HTR-8/SVneo (cell line): ENCODE results near the gene LSMEM2.
A peak's percentile ranks its signal among the peaks of the same experiment; 100 is the strongest.
"Not testable (repeated sequence)": the region's sequence is repeated elsewhere in the genome, so short reads cannot be mapped to it uniquely, and the experiment has no call there.

Experiments used
- DNase-seq: peaks from one replicate; pipeline ENCODE4 v3.0.0; 2011; ENCODE audit warnings: low spot score, mixed read lengths; ENCODE audit not compliant: insufficient read length
- FAIRE-seq: peaks from 2 replicates; lab custom pipeline; 2011; peaks lifted over from hg19 to GRCh38; lab: Jason Lieb, UNC

LSMEM2 gene

GRCh38 chr3:50245251-50245745 is 33.6 kb upstream of the LSMEM2 start:
- FAIRE-seq = no peak
- DNase-seq = no peak

- peak; percentile 60 for FAIRE-seq
Measured at GRCh38 chr3:50245831-50246516, 32.9 kb upstream of the LSMEM2 start.

GRCh38 chr3:50246517-50246954 is 32.4 kb upstream of the LSMEM2 start:
- peak; percentile 69 for DNase-seq
- peak; percentile 75 for FAIRE-seq

More at GRCh38 chr3:50245831-50246516, 32.9 kb upstream of the LSMEM2 start:
- DNase-seq = peak; percentile 82

GRCh38 chr3:50248387-50248786 is 30.5 kb upstream of the LSMEM2 start:
- DNase-seq (no peak), FAIRE-seq (no peak)

- no peak for FAIRE-seq
- DNase-seq = no peak
Measured at GRCh38 chr3:50249457-50249856, 29.4 kb upstream of the LSMEM2 start.

- FAIRE-seq (no peak), DNase-seq (no peak)
Measured at GRCh38 chr3:50250514-50250913, 28.4 kb upstream of the LSMEM2 start.

- FAIRE-seq = no peak
Measured at GRCh38 chr3:50251220-50251619, 27.7 kb upstream of the LSMEM2 start.

GRCh38 chr3:50254577-50255250 is 24.2 kb upstream of the LSMEM2 start:
- no peak for FAIRE-seq
- no peak for DNase-seq

More at GRCh38 chr3:50251220-50251619, 27.7 kb upstream of the LSMEM2 start:
- no peak for DNase-seq

GRCh38 chr3:50255251-50255615 is 23.7 kb upstream of the LSMEM2 start:
- DNase-seq = no peak
- FAIRE-seq = no peak

- FAIRE-seq (peak; percentile 74), DNase-seq (no peak)
Measured at GRCh38 chr3:50256978-50257890, 21.7 kb upstream of the LSMEM2 start.

- FAIRE-seq (no peak), DNase-seq (no peak)
Measured at GRCh38 chr3:50258029-50258680, 20.7 kb upstream of the LSMEM2 start.

GRCh38 chr3:50258979-50259378 is 19.9 kb upstream of the LSMEM2 start:
- no peak for FAIRE-seq
- DNase-seq = no peak

- DNase-seq (no peak), FAIRE-seq (no peak)
Measured at GRCh38 chr3:50259432-50260026, 19.4 kb upstream of the LSMEM2 start.

- DNase-seq (peak; percentile 88), FAIRE-seq (peak; percentile 95)
Measured at GRCh38 chr3:50260027-50260941, 18.6 kb upstream of the LSMEM2 start.

- FAIRE-seq (no peak), DNase-seq (no peak)
Measured at GRCh38 chr3:50260942-50261441, 17.9 kb upstream of the LSMEM2 start.

GRCh38 chr3:50261505-50261904 is 17.4 kb upstream of the LSMEM2 start:
- DNase-seq = no peak
- FAIRE-seq = no peak

- FAIRE-seq, DNase-seq: not testable (repeated sequence)
Measured at GRCh38 chr3:50262200-50262599, 16.7 kb upstream of the LSMEM2 start.

- no peak for FAIRE-seq
- DNase-seq = no peak
Measured at GRCh38 chr3:50262778-50263177, 16.1 kb upstream of the LSMEM2 start.
